ENCODE results near the gene KIF5A. TPM values are rescaled to one million over a fixed set of nuclear protein-coding genes. Genes with fewer than 3 reads are reported as not detected.

KIF5A gene
- total RNA-seq, 2 donors from 2014 or later, result 0.81 to 2.7 TPM

GRCh38 chr12:57547288-57548012, 2.4 kb upstream of the KIF5A start:
- Histone ChIP-seq H3K27me3 (replicated peaks; ENCODE audit: insufficient read depth) (no peaks in the 10 kb centered on the region), H3K27ac (peak overlapping the region in 1 of 2 donors; percentile 80), H3K9me3 (no peaks in the 10 kb centered on the region), H3K4me3 (peak overlapping the region; percentile 94), H3K4me1 (ENCODE audit: control insufficient read depth in 1 of 2, low read depth in 2 of 2) (peaks cover 9 to 29% of the 10 kb centered on the region in 2 donors), H3K36me3 (no peaks in the 10 kb centered on the region)
- ATAC-seq (ENCODE audit: insufficient number of reproducible peaks, low FRiP score, low read depth) (no peak), DNase-seq (ENCODE audit: low spot score) (no peak)
- TF ChIP-seq, protein P1, sequence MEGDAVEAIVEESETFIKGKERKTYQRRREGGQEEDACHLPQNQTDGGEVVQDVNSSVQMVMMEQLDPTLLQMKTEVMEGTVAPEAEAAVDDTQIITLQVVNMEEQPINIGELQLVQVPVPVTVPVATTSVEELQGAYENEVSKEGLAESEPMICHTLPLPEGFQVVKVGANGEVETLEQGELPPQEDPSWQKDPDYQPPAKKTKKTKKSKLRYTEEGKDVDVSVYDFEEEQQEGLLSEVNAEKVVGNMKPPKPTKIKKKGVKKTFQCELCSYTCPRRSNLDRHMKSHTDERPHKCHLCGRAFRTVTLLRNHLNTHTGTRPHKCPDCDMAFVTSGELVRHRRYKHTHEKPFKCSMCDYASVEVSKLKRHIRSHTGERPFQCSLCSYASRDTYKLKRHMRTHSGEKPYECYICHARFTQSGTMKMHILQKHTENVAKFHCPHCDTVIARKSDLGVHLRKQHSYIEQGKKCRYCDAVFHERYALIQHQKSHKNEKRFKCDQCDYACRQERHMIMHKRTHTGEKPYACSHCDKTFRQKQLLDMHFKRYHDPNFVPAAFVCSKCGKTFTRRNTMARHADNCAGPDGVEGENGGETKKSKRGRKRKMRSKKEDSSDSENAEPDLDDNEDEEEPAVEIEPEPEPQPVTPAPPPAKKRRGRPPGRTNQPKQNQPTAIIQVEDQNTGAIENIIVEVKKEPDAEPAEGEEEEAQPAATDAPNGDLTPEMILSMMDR (IDR thresholded peaks at IDR 0.05), result no peak

- Histone ChIP-seq H3K4me1 (ENCODE audit: control insufficient read depth in 1 of 2, low read depth in 2 of 2) (peaks cover 9 to 29% of the 10 kb centered on the region in 2 donors), H3K36me3 (no peaks in the 10 kb centered on the region), H3K4me3 (no peak overlapping the region), H3K27me3 (replicated peaks; ENCODE audit: insufficient read depth) (no peaks in the 10 kb centered on the region), H3K27ac (no peak overlapping the region), H3K9me3 (no peaks in the 10 kb centered on the region)
- TF ChIP-seq, protein P1 (IDR thresholded peaks at IDR 0.05), result no peak
- ATAC-seq (ENCODE audit: insufficient number of reproducible peaks, low FRiP score, low read depth) (no peak), DNase-seq (ENCODE audit: low spot score) (no peak)
Measured at GRCh38 chr12:57548013-57548315, 1.9 kb upstream of the KIF5A start.

- H3K27ac ChIP-seq, result no peak overlapping the region
- H3K27me3 ChIP-seq (replicated peaks; ENCODE audit: insufficient read depth), result no peaks in the 10 kb centered on the region
- TF ChIP-seq, protein P1 (IDR thresholded peaks at IDR 0.05), result no peak
- ATAC-seq (ENCODE audit: insufficient number of reproducible peaks, low FRiP score, low read depth), result no peak
- no peaks in the 10 kb centered on the region for H3K36me3 ChIP-seq
- H3K4me1 ChIP-seq (ENCODE audit: control insufficient read depth in 1 of 2, low read depth in 2 of 2), result peaks cover 9 to 29% of the 10 kb centered on the region in 2 donors
- H3K4me3 ChIP-seq, result no peak overlapping the region
- no peaks in the 10 kb centered on the region for H3K9me3 ChIP-seq
- DNase-seq (ENCODE audit: low spot score), result no peak
Measured at GRCh38 chr12:57548488-57548887, 1.4 kb upstream of the KIF5A start.

DNA sequence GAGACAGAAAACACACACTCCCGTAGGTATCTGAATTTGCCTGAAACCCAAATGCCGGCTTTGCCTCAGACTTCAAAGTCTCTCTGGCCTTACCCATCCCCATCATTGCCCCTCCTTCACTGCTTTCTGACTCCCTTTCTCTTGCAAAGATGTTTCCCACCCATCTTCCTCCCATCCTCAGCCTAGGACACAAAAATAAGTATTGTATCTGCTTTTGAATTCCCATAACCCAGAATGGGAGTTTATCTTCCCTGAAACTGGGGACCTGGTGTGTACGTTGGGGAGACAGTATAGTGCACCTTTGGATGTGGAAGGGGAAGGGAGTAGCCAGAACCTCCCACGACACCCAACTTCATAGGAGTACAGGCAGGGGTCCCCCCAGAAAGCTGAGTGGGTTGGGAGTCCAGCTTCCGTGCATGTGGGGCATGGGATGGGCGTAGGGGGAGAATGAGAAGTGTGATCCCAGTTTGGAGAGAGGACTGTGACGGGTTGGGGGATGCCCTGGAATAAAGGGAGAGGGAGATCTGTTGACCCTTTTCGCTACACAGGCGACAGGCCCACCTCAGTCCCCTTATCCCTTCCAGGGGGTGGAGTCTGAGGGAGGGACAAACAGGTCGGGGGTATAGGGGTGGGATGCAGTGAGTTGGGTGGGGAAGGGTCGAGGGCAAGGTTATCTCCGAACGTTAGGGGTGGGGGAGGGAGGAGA, 488 bp upstream of the KIF5A start:
- Histone ChIP-seq H3K9me3 (no peaks in the 10 kb centered on the region), H3K27me3 (replicated peaks; ENCODE audit: insufficient read depth) (no peaks in the 10 kb centered on the region), H3K4me1 (ENCODE audit: control insufficient read depth in 1 of 2, low read depth in 2 of 2) (peaks cover 9 to 29% of the 10 kb centered on the region in 2 donors), H3K4me3 (peak overlapping the region; percentile 81), H3K36me3 (no peaks in the 10 kb centered on the region), H3K27ac (no peak overlapping the region)
- TF ChIP-seq, protein P1 (IDR thresholded peaks at IDR 0.05), result no peak
- ATAC-seq (ENCODE audit: insufficient number of reproducible peaks, low FRiP score, low read depth) (no peak), DNase-seq (ENCODE audit: low spot score) (no peak)

DNA sequence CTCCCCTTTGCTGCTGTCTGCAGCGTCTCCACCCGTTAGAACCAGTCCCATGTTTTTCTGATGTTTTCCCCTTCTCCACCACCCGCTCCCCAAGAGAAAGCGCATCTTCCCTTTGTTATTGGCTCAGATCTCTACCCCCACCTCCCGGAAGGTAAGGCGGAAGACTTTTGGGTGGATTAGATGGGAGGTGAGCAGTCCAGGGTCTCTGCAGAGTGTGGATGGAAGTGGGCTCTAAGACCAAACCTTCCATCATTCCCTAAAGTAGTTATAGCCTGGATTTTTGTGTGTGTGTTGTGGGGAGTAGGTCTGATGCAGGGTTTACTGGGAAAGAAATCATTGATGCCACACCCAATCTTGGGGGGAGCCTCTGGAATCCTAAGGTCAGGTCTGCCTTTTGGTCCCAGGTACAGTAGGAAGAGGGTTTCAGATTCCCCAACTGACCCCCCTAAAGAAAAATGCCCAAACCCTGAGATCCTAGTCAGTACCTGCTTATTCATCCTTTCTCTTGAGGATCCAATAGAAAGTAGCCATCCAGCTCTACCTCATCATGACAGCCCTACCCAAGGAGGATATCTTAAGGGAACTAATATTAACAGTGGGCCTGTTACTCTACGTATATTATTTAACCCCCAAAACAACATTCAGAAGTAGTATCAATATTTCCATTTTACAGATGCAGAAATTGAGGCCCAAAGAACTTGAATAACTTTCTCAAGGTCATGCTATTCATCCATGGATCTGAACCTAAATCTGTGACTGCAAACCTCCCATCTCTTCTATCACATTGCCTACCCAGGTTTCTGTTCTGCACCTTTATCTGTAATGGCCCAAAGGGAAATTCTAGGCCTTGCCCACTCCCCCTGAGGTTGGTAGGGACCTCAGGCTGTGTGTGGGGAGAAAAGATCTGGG, 1.1 kb downstream of the KIF5A start:
- DNase-seq (ENCODE audit: low spot score) (no peak), ATAC-seq (ENCODE audit: insufficient number of reproducible peaks, low FRiP score, low read depth) (no peak)
- Histone ChIP-seq H3K4me1 (ENCODE audit: control insufficient read depth in 1 of 2, low read depth in 2 of 2) (peaks cover 3 to 24% of the 10 kb centered on the region in 2 donors), H3K36me3 (no peaks in the 10 kb centered on the region), H3K4me3 (peak overlapping the region; percentile 81), H3K27me3 (replicated peaks; ENCODE audit: insufficient read depth) (no peaks in the 10 kb centered on the region), H3K27ac (no peak overlapping the region), H3K9me3 (no peaks in the 10 kb centered on the region)
- TF ChIP-seq, protein P1 (IDR thresholded peaks at IDR 0.05), result no peak

Measured in thoracic aorta (tissue), 2 donors.